Measurements from ENCODE around the gene CTNNBL1. TPM values are rescaled to one million over a fixed set of nuclear protein-coding genes. Genes with fewer than 3 reads are reported as not detected.
A peak's percentile ranks its signal among the peaks of the same experiment; 100 is the strongest.
"Not testable (repeated sequence)": the region's sequence is repeated elsewhere in the genome, so short reads cannot be mapped to it uniquely, and the experiment has no call there.

CTNNBL1 gene, protein sequence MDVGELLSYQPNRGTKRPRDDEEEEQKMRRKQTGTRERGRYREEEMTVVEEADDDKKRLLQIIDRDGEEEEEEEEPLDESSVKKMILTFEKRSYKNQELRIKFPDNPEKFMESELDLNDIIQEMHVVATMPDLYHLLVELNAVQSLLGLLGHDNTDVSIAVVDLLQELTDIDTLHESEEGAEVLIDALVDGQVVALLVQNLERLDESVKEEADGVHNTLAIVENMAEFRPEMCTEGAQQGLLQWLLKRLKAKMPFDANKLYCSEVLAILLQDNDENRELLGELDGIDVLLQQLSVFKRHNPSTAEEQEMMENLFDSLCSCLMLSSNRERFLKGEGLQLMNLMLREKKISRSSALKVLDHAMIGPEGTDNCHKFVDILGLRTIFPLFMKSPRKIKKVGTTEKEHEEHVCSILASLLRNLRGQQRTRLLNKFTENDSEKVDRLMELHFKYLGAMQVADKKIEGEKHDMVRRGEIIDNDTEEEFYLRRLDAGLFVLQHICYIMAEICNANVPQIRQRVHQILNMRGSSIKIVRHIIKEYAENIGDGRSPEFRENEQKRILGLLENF
- 36.1 and 37.6 TPM in 2 replicates for total RNA-seq (2014; rRNA removed; shearing (Covaris generic))
- 19.5 and 21.0 TPM in 2 replicates for polyA plus RNA-seq (2014; cell fraction: nucleus; rRNA removed)

DNA sequence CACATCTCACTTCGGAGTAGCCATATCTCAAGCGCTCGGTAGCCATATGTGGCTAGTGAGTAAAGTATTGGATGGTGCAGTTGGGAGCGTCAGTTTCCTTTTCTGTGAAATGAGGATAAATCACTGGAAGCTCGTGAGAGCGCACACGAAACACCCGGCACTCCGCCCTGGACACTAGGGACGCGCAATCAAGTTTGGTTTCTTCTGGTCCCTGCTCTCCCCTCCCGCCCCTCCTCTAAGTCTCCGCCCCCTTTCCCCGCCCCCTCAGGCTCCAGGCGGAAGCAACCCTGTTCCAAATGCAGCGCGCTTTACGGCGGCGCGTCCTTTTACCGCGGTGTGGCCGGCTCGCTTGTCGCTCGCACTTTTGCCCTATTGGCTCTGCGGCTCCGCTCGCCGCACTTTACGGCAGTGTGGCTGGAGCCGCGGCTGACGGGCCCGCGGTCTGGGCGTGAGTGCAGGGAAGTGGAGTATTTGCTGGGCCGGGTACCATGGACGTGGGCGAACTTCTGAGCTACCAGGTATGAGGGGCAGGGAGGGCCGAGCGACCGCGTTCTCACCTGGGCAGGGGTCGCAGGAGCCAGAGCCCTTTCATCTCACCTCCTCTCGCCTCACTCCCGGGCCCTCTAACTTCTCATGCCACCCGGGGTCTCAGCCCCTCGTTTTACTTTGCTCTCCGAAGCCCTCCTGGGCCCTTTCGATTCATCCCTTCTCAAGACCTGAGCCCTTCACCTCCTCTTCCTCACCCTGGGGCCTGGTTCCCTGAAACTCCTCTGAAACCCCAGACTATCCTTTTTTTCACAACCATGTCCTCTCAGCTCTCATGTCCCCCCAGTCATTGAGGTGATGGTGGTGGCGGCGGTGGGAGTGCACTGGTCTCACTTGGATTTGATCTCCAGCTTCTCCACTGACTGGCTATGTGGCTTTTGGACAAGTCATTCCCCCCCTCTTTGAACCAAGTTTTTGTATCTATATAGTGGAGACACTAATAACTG, at the start of gene CTNNBL1:
CTNNBL1 (plus strand) TSS at position 396 of the 992 bp plus-strand sequence; CDS start at position 489, 93 bp downstream.
- DNase-seq (ENCODE audit: extremely low read depth, low read depth), result peak; percentile 97

DNA sequence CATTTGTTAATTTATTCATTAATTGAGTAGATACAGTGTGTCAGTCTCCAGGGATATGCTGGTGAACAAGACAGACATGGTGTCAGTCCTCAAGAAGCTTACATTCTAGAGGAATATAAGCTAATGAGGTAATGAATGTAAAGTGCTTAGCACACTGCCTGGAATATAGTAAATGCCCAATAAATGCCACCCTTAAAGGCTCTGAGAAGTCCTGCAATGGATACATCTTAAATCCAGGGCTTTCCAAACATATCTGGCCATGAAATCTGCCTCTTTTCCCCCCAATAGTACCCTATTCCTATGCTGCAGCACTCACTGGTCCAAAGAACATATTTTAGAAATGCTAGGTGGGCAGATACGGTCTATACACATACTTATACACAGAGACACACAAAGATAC, 49.2 kb upstream of the CTNNBL1 start:
- DNase-seq (ENCODE audit: extremely low read depth, low read depth), result no peak

DNA sequence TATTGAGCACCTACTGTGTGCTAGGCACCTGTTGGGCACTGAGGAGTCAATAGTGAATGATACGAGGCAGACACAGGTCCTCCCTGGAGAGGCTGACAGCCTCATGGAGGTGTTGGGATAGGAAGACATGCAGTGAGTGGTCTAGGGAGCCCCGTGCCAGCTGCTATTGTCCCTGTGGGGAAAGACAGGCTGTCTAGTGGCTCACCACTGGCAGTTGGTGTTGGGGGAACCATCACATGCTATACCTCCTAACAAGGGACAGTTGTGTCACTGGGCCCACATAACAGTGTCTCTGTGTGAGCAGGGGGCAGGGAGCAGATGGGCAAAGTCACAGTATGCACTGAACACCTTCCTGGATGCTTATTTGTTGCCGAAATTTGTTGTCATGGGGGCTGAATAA, 45.9 kb upstream of the CTNNBL1 start:
- DNase-seq (ENCODE audit: extremely low read depth, low read depth), result no peak

DNA sequence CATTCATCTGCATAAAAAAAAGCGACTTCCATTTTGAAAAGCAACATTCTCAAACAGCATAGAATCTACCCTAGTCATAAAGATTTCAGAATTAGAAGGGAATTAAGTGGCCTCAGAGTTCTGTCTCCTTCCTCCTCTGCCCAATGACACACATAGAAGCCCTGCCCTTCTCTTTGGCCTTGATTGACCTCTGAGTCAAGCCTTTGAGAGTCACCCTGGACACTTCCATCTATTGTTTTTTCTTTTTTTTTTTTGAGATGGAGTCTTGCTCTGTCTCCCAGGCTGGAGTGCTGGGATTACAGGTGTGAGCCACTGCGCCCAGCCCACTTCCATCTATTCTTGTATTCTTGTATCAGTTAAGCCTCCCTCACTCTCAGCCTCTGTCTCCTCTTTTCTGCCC, 44.8 kb upstream of the CTNNBL1 start:
- DNase-seq (ENCODE audit: extremely low read depth, low read depth), result no peak

DNA sequence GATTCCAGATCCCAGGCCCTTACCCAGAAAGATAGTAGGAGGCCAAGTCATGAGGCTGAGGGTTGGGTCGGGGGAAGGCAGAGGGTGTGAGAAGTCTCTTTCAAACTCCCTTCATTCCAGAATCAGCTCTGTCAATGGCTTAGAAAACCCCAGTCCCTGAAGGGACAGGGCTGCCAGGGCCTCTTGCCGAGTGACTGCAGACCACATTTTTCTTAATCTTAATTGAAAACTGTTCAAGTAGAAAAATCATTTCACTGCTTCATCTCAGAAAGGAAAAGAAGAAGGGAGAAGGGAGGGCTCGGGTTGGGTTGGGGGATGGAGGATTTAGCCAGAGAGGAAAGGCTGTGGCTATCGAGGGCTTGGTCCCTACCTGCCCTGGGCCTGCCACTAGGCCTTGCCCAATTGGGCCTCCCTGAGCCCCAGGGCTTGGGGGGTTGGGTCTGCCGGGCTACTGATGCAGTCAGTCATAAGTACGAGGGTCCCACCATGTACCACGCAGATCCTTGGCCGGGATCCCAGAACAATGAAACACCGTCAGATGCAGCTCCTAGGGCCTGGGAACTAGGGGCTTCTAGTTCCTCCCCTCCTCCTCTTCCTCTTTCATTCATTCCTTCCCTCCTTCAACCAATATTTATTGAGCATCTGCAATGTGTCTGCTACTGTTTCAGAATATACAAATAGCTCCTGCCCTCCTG, 44.0 kb upstream of the CTNNBL1 start:
- no peak for DNase-seq (ENCODE audit: extremely low read depth, low read depth)

DNA sequence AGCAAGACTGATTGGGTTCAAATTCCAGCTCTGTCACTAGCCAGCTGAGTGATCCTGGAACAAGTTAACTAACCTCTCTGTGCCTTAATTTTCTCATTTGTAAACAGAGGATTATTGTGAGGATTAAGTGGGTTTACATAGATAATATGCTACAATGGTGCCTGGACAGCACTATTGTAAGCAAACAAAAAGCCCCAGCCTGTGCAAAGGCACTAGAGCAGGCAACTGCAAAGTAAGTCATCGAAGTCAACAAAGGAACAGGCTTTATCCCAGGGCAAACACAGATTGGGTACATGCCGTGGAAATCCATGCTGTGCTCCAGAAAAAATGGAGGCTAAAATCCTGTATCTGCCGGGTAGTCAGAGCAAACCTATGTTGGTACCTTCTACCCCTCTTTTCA, 43.2 kb upstream of the CTNNBL1 start:
- DNase-seq (ENCODE audit: extremely low read depth, low read depth), result no peak

DNA sequence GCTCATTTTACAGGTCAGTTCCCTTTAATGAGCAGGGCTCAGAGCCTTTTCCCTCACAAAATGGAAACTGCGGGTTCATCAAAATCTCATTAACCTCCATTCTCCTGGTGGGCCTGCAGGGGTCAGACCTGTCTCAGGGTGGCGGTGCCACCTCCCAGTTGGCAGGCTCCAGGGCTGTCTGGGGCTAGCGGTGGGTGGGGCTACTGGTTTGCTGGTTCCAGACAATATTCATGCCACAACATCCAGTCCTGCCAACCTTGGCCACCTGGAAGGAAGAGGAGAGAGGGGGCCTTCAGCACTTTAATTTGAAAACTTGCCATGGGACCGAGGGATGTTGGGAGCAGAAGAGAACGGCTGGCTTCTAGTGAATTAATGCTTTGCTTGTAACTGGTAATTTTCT, 41.9 kb upstream of the CTNNBL1 start:
- DNase-seq (ENCODE audit: extremely low read depth, low read depth), result peak; percentile 29

DNA sequence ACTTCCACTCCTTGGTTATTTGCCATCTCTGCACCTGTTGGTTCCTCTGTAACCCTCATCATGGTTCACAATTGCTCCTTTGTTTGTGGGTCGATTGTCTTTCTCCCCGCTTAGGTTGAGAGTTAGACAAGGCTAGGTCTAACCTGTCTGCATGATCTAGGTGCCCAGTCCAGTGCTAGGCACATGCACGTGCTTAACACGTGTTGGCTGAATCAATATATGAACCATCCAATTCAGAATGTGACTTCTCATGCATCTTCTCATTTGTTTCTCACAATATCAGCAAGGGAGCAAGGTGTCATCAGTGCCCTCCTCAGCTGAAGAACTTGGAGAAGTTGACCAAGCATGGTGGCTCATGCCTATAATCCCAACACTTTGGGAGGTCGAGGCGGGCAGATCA, 36.9 kb upstream of the CTNNBL1 start:
- no peak for DNase-seq (ENCODE audit: extremely low read depth, low read depth)

DNA sequence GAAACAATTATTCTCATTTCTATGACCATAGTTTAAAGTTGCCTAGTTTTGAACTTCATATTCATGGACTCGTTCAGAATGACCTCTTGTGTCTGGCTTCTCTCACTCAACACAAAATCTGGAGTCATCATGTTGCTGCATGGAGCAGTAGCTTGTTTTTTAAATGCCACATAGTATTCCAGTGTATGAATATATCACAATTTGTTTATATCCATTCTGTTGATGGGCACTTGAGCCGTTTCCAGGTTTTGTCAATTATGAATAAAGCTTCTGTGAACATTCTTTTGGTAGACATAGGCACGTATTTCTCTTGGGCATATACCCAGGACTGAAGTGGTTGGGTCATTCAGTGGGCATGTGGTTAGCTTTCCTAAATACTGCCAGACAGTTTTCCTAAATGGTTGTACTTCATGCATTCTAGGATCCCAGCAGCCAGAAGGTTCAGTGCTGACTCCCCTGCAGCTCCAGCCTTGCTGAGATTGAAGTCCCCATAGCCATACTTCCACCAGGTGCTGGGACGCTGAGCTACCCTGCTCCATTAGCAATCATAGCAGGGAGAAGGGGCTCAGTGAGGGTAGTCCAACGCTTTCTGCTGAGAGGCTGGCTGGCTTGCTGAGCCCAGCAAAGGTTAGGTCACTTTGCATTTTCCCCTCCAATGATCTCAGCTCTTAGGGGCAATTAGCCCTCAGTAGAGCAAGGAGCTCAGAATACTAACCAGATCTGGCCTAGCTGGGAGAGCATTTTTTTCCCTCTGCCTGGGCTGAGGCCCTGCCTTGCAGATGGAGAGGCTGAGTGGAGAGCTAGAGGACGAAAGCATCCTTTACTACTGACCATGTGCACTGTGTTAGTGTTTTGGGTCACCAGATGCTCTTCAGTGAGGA, 35.7 kb upstream of the CTNNBL1 start:
- DNase-seq (ENCODE audit: extremely low read depth, low read depth), result no peak

DNA sequence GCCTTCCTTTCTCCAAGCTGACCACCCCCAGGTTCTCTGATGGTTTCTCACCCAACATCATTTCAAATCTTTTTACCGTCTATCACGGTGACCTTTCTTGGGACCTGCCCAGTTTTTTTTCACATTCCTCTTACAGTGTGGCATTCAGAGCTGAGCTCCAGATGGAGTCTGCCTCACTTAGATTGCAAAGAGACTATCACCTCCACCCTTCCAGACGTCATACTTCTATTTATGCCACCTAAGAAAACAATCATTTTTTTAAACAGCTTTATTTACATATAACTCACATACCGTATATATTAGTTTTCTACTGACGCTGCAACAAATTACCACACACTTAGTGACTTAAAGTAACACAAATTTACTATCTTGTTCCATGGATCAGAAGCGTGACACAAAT, 32.3 kb upstream of the CTNNBL1 start:
- DNase-seq (ENCODE audit: extremely low read depth, low read depth), result no peak

DNA sequence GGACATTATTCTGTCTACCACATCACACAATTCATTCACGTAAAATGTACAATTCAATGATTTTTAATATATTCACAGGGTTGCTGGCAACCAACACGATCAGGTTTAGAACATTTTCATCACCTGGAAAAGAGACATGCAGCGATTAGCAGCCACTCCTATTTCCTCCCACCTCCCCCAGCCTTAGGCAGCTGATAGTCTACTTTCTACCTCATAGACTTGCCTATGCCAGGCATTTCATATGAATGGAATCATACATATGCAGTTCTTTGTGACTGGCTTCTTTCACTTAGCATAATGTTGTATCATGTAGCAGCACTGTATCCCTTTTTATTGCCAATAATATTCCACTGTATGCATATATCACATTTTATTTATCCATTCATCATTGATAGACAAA, 31.5 kb upstream of the CTNNBL1 start:
- DNase-seq (ENCODE audit: extremely low read depth, low read depth), result no peak

DNA sequence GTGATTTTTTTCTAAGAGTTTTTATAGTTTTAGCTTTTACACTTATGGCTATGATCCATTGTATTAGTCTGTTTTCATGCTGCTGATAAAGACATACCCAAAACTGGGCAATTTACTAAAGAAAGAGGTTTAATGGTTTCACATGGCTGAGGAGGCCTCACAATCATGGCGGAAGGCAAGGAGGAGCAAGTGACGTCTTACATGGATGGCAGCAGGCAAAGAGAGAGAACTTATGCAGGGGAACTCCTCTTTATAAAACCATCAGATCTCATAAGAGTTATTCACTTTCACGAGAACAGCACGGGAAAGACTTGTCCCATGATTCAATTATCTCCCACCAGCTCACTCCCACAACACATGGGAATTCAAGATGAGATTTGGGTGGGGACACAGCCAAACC, 29.2 kb upstream of the CTNNBL1 start:
- DNase-seq (ENCODE audit: extremely low read depth, low read depth), result not testable (repeated sequence)

DNA sequence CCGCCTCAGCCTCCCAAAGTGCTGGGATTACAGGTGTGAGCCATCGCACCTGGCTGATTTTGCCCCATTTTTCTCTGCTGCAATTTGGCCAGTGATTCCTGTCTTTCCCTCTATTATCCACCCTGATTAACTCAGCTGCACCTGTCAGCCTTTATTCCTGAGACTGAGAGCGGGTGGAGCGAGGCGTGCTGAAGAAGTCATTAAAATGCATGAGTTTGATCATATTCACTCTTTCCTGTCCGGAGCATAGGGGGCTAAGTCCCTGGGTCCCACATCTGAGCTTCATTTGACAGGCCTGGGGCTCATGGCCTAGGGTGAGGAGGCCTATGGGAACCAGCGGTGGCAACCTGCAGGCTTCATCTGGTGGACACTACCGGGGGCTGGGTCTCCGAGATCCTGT, 25.7 kb upstream of the CTNNBL1 start:
- DNase-seq (ENCODE audit: extremely low read depth, low read depth), result no peak

DNA sequence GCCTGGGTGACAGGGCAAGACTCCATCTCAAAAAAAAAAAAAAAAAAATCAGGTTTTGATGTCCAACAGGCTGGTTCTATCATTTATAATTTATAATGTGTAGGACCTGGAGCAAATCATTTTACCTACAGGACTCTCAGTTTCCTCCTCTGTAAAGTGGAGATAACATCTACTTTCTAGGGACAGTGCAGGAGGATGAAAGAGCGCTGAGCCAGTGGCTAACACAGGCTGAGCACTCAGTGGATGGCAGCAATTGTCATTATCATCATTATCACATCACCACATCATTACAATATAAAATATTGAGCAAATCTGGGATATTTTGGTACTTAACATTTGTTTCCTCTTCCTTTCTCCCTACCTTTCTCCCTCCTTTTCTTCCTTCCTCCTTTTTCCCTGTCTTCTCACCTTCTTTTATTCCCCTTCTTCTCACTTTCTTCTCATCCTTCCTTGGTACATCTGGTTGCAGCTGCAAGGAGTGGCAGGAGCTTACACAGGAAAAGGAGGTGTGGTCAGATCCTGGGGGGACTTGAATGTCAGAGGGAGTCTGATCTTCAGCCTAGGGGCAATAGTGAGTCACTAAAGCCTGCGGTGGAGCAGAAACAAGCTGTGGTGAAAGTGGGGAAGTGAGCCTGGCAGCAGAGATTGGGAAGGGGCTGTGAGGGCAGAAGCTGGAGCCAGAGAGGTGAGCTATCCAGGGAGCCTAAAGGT, 24.6 kb upstream of the CTNNBL1 start:
- DNase-seq (ENCODE audit: extremely low read depth, low read depth), result no peak

DNA sequence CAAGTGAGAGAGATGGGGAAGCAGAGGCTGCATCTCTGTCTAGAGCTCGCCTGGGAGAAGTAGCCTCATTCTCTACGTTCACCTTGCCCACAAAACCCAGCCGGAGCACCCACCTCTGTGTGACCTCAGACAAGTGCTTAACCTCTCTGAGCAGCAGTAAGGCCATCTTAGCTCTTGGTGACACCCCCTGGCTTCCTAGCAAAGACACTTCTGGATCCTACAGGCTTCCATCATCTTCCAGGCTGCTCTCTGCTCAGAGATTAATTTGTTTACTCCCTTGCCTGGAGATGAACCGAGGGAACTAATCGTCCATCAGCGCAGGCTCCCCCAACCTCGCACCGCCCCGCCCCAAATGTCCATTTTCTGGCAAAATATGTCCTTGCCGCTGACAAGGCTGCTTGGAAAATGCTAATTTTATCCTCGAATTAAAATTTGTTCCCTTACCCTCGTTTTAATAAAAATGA, 24.0 kb upstream of the CTNNBL1 start:
- DNase-seq (ENCODE audit: extremely low read depth, low read depth), result no peak

DNA sequence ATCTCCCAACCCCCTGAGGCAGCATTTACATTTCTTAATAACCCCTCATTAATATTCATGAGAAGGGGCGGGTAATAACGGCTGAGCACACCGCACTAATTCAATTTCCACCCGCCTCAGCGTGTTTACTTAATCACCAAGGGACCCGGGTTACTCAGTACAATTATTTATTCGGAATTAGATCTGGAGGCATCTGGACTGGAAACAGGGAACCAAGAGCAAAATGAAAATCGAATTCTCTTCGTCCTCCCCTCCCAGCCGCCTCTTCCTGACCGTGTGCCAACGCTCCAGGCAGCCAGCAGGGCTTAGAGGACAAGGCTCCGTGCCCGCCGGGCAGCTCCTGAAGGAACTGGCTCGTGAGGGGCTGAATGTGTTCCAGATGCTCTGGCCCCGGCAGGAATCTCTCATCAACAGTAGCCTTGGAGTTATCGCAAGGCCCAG, 23.5 kb upstream of the CTNNBL1 start:
- DNase-seq (ENCODE audit: extremely low read depth, low read depth), result no peak

DNA sequence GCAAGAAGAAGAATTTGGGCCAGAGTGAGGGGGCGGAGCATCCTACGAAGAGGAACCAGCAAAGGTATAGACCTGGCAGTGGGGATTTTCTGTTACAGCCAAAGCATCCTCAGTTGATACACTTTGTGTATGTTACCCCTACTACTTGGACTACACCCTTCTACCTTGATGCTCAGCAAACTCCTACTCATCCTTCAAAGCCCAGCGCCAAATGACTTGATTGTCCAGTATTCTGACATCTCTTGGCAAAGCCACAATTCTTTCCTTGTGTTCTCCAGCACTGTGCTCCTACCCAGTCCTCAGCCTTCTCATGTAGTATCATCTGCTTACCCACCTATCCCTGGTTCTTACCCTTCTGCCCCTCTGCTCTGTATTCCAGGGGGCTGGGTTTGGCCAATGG, 21.7 kb upstream of the CTNNBL1 start:
- DNase-seq (ENCODE audit: extremely low read depth, low read depth), result no peak

DNA sequence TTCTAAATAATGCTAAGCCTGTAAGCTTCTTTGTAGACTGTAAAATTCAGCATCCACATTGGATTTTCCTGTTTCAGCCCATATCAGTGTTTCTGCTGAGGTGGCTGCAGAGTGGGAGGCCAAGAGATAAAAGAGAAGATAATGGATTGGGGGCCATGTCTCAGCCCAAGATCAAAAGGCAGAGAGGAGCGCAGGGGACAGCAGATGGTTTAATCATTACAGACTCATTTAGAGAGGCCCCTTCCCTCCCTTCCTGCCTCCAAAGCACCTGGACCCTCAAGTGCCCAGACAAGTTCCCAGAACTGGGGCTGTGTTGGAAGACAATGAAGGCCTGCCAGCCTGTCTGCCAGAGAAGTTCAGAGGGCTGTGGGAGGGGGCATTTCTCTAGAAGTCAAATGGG, 20.4 kb upstream of the CTNNBL1 start:
- DNase-seq (ENCODE audit: extremely low read depth, low read depth), result no peak

DNA sequence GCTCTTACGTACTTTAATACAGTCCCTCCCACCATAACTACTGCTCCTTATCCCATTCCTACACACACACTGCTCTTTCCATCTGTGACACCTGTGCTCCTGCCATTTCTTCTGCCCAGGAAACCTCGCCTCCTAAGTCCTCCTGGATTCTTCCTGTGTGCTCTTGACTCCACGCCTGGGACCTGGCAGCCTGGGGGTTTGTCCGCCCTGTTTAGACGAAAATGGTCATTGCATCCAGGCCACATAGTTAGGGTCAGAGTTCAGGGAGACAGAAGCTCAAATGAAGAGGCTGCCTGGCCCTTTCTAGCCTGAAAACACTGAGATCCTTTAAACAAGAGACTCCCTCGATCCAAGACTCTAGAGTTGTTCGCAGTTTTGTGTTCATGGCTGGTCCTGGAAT, 17.4 kb upstream of the CTNNBL1 start:
- DNase-seq (ENCODE audit: extremely low read depth, low read depth), result no peak

Measured in NCI-H460 (cell line).